Activated CD4-positive, alpha-beta T cell treated with anti-CD3 and anti-CD28 coated beads, Interleukin-2, amount 10 ng/mL, durations not matched to agents 24 days and 14 days (primary cell): ENCODE data around the gene GCM1. TPM values are rescaled to one million over a fixed set of nuclear protein-coding genes. Genes with fewer than 3 reads are reported as not detected.

Experiments
- DNase-seq: peaks from one replicate; pipeline ENCODE4 v3.0.0; 2022
- H3K27ac Mint-ChIP-seq: one replicate; pipeline ENCODE4 v1.8.0; 2022; ENCODE audit warnings: mild to moderate bottlenecking, mixed read lengths
- H3K27me3 Mint-ChIP-seq: one replicate; pipeline ENCODE4 v1.8.0; 2022; ENCODE audit warnings: mixed read lengths
- H3K36me3 Mint-ChIP-seq: one replicate; pipeline ENCODE4 v1.8.0; 2022; ENCODE audit warnings: low read depth, mild to moderate bottlenecking, mixed read lengths
- H3K4me1 Mint-ChIP-seq: one replicate; pipeline ENCODE4 v1.8.0; 2021; ENCODE audit warnings: mixed read lengths
- H3K4me3 Mint-ChIP-seq: one replicate; pipeline ENCODE4 v1.8.0; 2022; ENCODE audit warnings: mild to moderate bottlenecking, moderate library complexity, mixed read lengths
- H3K9me3 Mint-ChIP-seq: one replicate; pipeline ENCODE4 v1.8.0; 2021; ENCODE audit warnings: mixed read lengths
- intact Hi-C: fragments of 100-400 bp; cut with micrococcal nuclease; formaldehyde crosslinking; loops from one replicate; pipeline ENCODE4 v1.15.1; 2023
- total RNA-seq: library from RNA; stranded (reverse); gene quantifications from 2 replicates; pipeline ENCODE4 v1.2.3, GENCODE V29; 2022

GCM1 gene
- total RNA-seq, 1 donor from 2014 or later: not detected

- intact Hi-C loops: no loop called here
- Mint-ChIP-seq H3K4me1 (no peaks in the 10 kb centered on the region), H3K36me3 (no peaks in the 10 kb centered on the region), H3K27ac (no peak overlapping the region), H3K9me3 (no peaks in the 10 kb centered on the region), H3K27me3 (peaks cover 4% of the 10 kb centered on the region), H3K4me3 (no peak overlapping the region)
- DNase-seq: no peak
Measured at GRCh38 chr6:53134601-53135235, 13.9 kb downstream of the GCM1 start.

- Mint-ChIP-seq H3K9me3 (no peaks in the 10 kb centered on the region), H3K27ac (no peak overlapping the region), H3K4me3 (no peak overlapping the region), H3K4me1 (no peaks in the 10 kb centered on the region), H3K36me3 (no peaks in the 10 kb centered on the region), H3K27me3 (peaks cover 6% of the 10 kb centered on the region)
- intact Hi-C loops: no loop called here
- DNase-seq: no peak
Measured at GRCh38 chr6:53133961-53134360, 14.7 kb downstream of the GCM1 start.

GRCh38 chr6:53130569-53131290, 17.9 kb downstream of the GCM1 start:
- DNase-seq: no peak
- Mint-ChIP-seq H3K27ac (no peak overlapping the region), H3K36me3 (no peaks in the 10 kb centered on the region), H3K4me1 (no peaks in the 10 kb centered on the region), H3K4me3 (no peak overlapping the region), H3K27me3 (peaks cover 13% of the 10 kb centered on the region), H3K9me3 (no peaks in the 10 kb centered on the region)
- intact Hi-C loops: no loop called here

- no peaks in the 10 kb centered on the region for H3K4me1 Mint-ChIP-seq
- DNase-seq: no peak
- no peaks in the 10 kb centered on the region for H3K9me3 Mint-ChIP-seq
- no peak overlapping the region for H3K4me3 Mint-ChIP-seq
- no peaks in the 10 kb centered on the region for H3K36me3 Mint-ChIP-seq
- intact Hi-C loops: no loop called here
- H3K27me3 Mint-ChIP-seq: peaks cover 13% of the 10 kb centered on the region
- no peak overlapping the region for H3K27ac Mint-ChIP-seq
Measured at GRCh38 chr6:53128842-53129241, 19.8 kb downstream of the GCM1 start.

GRCh38 chr6:53125276-53125675, 23.4 kb downstream of the GCM1 start:
- Mint-ChIP-seq H3K4me1 (no peaks in the 10 kb centered on the region), H3K27me3 (peaks cover 21% of the 10 kb centered on the region), H3K9me3 (no peaks in the 10 kb centered on the region), H3K27ac (no peak overlapping the region), H3K36me3 (no peaks in the 10 kb centered on the region), H3K4me3 (no peak overlapping the region)
- no peak for DNase-seq
- intact Hi-C loops: no loop called here

- intact Hi-C loops: no loop called here
- Mint-ChIP-seq H3K27me3 (peaks cover 20% of the 10 kb centered on the region), H3K9me3 (no peaks in the 10 kb centered on the region), H3K36me3 (no peaks in the 10 kb centered on the region), H3K4me1 (no peaks in the 10 kb centered on the region), H3K4me3 (no peak overlapping the region), H3K27ac (no peak overlapping the region)
- DNase-seq: no peak
Measured at GRCh38 chr6:53124131-53124800, 24.4 kb downstream of the GCM1 start.

- peaks cover 4% of the 10 kb centered on the region for H3K9me3 Mint-ChIP-seq
- H3K36me3 Mint-ChIP-seq: no peaks in the 10 kb centered on the region
- no peak overlapping the region for H3K4me3 Mint-ChIP-seq
- no peak overlapping the region for H3K27ac Mint-ChIP-seq
- no peak for DNase-seq
- H3K4me1 Mint-ChIP-seq: no peaks in the 10 kb centered on the region
- intact Hi-C loops: no loop called here
- peaks cover 17% of the 10 kb centered on the region for H3K27me3 Mint-ChIP-seq
Measured at GRCh38 chr6:53119772-53120409, 28.8 kb downstream of the GCM1 start.

GRCh38 chr6:53119349-53119748, 29.3 kb downstream of the GCM1 start:
- Mint-ChIP-seq H3K9me3 (peaks cover 4% of the 10 kb centered on the region), H3K27me3 (peaks cover 18% of the 10 kb centered on the region), H3K4me3 (no peak overlapping the region), H3K27ac (no peak overlapping the region), H3K4me1 (no peaks in the 10 kb centered on the region), H3K36me3 (no peaks in the 10 kb centered on the region)
- intact Hi-C loops: no loop called here
- no peak for DNase-seq

GRCh38 chr6:53115741-53116140, 32.9 kb downstream of the GCM1 start:
- H3K9me3 Mint-ChIP-seq: peaks cover 4% of the 10 kb centered on the region
- intact Hi-C loops: no loop called here
- no peak for DNase-seq
- peaks cover 21% of the 10 kb centered on the region for H3K27me3 Mint-ChIP-seq
- H3K36me3 Mint-ChIP-seq: no peaks in the 10 kb centered on the region
- H3K27ac Mint-ChIP-seq: no peak overlapping the region
- H3K4me3 Mint-ChIP-seq: no peak overlapping the region
- peaks cover 4% of the 10 kb centered on the region for H3K4me1 Mint-ChIP-seq

GRCh38 chr6:53115113-53115512, 33.5 kb downstream of the GCM1 start:
- Mint-ChIP-seq H3K9me3 (peaks cover 4% of the 10 kb centered on the region), H3K4me3 (no peak overlapping the region), H3K27ac (no peak overlapping the region), H3K36me3 (no peaks in the 10 kb centered on the region), H3K4me1 (peaks cover 4% of the 10 kb centered on the region), H3K27me3 (peaks cover 18% of the 10 kb centered on the region)
- DNase-seq: no peak
- intact Hi-C loops: no loop called here

GRCh38 chr6:53113742-53114141, 34.9 kb downstream of the GCM1 start:
- DNase-seq: no peak
- no peak overlapping the region for H3K4me3 Mint-ChIP-seq
- intact Hi-C loops: no loop called here

GRCh38 chr6:53112871-53113270, 35.8 kb downstream of the GCM1 start:
- H3K4me3 Mint-ChIP-seq: no peak overlapping the region
- peaks cover 11% of the 10 kb centered on the region for H3K27me3 Mint-ChIP-seq
- H3K9me3 Mint-ChIP-seq: peaks cover 4% of the 10 kb centered on the region
- no peaks in the 10 kb centered on the region for H3K36me3 Mint-ChIP-seq
- H3K27ac Mint-ChIP-seq: no peak overlapping the region
- no peak for DNase-seq
- H3K4me1 Mint-ChIP-seq: peaks cover 4% of the 10 kb centered on the region
- intact Hi-C loops: no loop called here

More at GRCh38 chr6:53113742-53114141, 34.9 kb downstream of the GCM1 start:
- Mint-ChIP-seq H3K9me3 (peaks cover 4% of the 10 kb centered on the region), H3K27me3 (peaks cover 14% of the 10 kb centered on the region), H3K27ac (no peak overlapping the region), H3K36me3 (no peaks in the 10 kb centered on the region), H3K4me1 (peaks cover 4% of the 10 kb centered on the region)

- peak; percentile 59 for DNase-seq
- Mint-ChIP-seq H3K27ac (no peak overlapping the region), H3K27me3 (peaks cover 11% of the 10 kb centered on the region), H3K36me3 (no peaks in the 10 kb centered on the region), H3K4me3 (no peak overlapping the region), H3K4me1 (peaks cover 4% of the 10 kb centered on the region), H3K9me3 (peaks cover 4% of the 10 kb centered on the region)
- intact Hi-C loops: no loop called here
Measured at GRCh38 chr6:53112404-53112803, 36.2 kb downstream of the GCM1 start.

- Mint-ChIP-seq H3K27me3 (peaks cover 11% of the 10 kb centered on the region), H3K36me3 (no peaks in the 10 kb centered on the region), H3K9me3 (peaks cover 4% of the 10 kb centered on the region), H3K27ac (no peak overlapping the region), H3K4me1 (peaks cover 4% of the 10 kb centered on the region), H3K4me3 (no peak overlapping the region)
- intact Hi-C loops: no loop called here
- DNase-seq: no peak
Measured at GRCh38 chr6:53111865-53112264, 36.8 kb downstream of the GCM1 start.
